Iris pigment epithelial cell (primary cell): Measurements from ENCODE around the gene ZNF750.

Source experiments
- DNase-seq: peaks from one replicate; pipeline ENCODE4 v3.0.0-alpha.2; 2011; ENCODE audit warnings: low read depth

The ZNF750 gene

DNA sequence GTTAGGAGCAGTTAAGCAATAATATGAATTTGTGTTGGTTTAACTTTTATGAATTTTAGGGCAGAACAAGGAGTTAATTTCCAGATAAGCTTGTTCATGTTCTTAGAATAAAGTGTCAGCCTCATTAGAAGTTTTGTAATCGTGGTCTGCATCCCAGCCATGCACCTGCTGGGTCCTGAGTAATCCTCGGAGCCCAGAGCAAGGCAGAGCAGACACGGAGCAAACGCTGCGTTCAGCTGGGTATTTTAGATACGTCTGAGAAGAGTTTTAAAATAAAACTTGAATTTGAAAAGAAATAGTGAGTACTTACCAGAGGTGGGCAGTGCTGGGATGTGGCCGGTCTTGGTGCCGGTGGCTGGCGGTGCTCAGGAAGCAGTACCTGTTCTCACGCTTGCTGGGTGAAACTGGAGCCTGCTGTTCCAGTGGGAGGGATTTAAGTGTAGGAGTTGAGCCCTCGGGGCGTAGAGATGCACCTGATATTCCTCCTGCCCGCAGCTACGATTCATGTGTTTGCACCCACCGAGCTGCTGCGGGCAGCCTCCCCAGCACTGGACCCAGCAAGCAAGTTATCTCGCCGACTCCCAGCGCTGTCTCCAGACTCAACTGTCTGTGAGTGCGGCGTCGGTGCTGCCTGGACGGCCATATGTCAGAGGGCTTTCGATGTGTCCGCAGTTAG is at the start of gene ZNF750:
Gene ZNF750, minus strand, starts transcription at position 406 of the 676 bp plus-strand sequence. CDS start 7,568 bp downstream, outside the sequence.
- no peak for DNase-seq

DNA sequence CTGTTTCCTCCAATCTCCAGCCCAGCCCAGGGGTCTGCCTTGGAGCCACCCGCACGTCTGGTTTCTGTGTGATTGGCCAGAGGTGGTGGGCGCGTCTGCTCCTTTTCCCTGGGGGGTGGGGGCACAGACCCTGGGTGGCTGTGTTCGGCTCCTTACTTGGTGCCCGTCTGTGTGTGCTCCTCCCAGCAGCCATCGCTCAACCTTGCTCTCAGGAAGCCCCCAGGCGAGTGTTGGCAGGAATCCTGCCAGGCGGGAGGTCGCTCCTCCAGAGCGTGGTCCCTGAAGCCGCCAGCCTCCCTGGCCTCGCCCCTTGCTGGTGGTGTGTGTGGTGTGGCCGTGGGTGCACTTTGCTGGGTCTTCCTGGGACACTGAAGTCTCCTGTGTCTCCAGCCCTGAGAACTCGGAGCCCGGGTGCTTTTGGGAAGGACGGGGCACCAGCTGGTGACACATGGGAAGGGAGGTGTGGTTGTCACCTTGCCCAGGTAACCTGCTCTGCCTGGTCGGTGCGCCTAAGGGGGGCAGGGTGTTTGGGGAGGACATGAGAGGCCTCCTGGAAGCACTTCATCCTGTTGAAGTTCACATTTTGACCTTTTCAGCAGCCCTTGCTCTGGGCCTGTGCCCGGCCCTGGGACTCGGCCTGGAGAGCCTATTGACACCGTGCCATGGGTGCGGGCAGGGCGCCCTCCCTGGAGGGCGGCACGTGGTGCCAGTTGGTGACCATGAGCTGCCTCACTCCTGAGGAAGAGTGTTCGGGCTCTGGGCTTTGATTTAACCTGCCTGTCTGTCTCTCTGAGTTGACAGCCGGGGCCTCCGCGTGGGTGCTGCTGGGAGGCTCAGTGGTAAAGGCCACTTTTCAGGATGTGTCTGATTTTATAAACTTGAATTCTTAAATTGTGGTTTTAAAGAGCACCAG is 49.0 kb upstream of the ZNF750 start:
- no peak for DNase-seq

DNA sequence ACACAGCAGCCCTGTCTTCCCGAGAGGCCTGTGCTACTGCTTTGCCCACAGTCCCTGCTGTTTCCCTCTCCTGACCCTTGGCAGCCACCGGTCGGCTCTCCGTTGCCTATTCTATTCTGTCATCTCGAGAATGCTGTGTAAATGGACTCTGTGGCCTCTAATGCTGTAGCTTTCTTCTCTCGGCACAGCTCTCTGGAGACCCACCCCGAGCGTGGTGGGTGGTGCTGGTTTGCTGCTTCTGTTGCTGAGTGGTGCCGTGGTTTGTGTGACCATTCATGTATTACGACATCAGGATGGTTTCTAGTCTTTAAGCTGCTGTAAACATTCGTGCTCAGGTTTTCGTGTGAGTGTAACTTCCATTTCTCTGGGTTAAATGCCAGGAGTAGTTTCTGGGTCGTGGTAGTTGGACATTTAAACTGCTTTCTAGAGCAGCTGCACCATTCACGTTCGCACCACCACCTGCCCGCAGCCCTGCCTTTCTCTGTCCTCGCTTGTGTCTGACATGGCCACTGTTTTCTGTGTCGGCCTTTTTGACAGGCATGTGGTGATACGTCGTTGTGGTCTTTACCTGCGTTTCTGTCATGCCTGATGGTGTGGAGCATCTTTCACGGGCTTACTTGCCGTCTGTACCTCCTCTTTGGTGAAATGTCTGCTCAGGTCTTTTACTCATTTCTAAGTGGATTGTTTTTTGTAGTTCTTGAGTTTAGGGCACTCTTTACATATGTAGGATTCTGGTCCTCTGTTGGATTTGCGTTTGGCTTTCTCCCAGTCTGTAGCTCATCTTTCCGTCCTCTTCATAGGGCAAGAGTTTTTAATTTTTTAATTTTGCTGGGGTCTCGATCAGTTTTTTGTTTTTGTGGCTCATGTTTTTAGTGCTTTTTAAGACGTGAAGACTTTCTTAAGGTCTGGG is 47.7 kb upstream of the ZNF750 start:
- DNase-seq, result peak; percentile 47

DNA sequence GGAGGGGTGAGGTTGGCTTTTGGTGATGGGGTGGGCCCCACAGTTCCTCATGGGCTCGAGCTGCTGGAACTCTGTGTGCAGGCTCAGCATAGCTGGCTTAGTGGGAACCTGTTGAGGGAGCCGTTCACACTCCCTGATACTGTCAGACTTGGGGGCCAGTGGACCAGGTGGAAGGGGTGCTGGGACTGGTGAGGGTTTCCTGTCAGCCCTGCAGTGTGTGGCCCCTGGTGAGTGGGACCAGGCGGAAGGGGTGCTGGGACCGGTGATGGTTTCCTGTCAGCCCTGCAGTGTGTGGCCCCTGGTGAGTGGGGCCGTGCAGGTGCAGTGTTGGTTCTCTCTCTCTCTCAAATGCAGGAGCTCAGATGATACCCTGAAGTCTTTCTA is 45.1 kb upstream of the ZNF750 start:
- no peak for DNase-seq

DNA sequence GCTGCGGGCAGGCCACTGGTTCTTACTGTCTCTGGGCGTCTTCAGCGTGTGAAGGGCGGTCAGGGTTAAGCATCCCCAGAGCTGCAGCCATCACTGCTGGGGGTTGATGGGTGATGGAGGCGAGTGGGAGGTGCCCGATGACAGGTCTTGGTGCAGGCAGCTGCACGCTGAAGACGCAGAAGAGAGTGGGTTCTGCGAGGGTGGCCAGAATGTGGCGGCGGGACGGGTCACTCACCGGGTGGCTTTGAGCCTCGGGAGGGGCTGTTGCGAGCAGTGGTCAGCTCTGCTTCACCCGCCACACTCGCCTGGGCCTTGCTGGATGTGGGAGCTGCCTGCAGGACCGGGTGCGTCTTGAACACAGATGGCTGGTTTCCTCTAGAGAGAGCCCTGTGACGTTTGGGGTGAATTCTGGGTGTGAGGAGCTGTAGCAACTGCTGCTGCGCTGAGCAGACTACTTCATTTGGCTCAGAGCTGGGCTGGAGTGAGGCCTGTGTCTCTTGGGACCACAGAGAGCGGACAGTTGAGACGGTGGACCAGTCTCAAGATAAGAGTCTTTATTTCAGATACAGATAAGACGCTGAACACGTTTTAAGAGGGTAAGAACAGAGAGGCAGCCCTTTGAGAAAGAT is 44.6 kb upstream of the ZNF750 start:
- no peak for DNase-seq

DNA sequence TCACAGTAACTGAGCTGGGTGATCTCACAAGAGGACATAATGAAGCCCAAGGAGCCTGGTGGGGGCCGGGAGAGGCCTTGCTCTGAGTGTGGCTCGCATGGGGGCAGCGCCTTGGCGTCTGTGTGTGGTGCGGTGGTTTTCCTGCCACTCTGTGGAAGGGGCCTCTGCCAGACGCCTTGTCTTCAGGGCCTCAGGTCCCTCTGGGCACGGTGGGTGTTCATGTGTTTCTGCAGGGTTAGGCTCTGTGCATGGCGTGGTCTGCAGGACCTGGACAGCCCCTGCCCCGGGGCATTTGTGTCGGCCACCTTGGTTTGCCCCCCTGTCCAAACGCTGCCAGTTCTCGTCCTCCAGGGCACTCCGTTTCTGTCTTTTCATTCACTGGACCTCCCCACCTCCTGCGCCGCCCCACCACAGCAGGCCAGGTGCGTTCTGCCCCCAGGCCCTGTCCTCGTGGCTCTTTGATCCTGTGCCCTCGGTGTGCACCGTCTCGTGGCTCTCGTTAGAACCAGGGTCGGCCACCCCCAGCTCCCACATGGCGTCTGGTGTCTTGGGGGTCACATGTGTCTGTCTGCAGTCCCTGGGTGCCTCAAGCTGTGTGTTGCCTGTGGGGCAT is 43.7 kb upstream of the ZNF750 start:
- DNase-seq, result no peak

DNA sequence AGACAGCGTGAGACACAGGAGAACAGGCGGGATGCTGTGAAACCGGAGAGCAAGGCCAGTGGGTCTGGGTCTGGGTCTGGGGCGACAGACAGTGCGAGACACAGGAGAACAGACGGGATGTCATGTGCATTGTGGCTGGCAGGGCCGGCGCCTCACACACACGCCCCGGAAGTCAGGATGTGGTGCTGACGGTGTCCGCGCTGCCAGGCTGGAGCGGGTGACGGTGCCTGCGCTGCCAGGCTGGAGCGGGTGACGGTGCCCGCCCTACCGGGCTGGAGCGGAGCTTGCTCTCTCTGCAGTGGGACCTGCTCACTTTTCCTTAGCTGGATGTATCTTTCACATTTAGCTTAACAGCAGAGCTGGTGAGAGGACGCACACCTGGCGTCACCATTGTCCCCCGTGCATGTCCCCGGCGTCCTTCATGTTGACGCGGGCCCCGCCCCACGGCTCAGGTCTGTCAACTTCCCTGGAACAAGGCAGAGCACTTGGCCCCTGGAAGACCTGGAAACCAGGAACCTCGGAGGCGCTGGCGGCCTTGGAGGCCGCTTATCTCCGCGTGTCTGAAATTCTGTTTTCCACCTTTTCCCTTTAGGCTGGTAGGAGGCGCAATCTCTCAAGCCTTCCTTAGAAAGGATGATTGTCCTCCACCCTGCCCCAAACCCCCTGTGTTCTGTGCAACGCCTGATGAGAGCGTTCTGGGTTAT is 43.0 kb upstream of the ZNF750 start:
- no peak for DNase-seq

DNA sequence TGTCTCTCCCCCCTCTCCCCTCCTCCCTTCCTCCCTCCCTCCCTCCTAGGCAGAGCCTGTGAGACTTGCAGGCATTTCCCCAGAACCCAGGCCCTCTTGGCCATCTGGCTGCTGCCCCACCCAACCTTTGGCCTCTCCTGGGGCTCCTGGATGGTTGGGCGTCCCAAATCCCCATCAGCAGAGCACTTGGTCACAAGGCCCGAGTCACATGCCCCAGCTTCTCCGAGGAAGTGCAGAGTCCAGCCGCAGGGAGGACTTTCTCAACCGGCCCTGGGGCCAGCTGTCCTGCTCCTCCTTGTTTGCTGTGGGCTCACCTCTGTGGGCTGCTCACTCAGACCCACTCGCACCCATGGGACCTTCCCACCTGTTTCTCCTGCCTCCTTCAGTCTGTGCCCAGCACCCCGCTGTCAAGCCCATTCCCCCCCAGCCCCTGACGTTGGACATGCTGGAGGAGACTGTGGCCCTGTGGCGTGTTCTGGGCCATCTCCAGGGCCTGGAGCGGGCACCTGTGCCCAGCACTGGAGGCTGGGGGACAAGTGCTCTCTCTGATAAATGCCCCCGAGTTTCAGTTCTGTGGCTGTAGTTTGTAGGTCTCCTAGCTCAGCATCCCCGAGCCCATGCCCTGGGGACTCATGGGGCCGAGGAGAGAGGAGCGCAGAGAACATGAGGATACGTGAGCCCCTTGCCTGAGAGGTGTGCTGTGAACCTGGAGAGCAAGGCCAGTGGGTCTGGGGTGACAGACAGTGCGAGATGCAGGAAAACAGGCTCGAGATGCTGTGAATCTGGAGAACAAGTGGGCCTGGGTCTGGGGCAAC is 42.3 kb upstream of the ZNF750 start:
- no peak for DNase-seq

DNA sequence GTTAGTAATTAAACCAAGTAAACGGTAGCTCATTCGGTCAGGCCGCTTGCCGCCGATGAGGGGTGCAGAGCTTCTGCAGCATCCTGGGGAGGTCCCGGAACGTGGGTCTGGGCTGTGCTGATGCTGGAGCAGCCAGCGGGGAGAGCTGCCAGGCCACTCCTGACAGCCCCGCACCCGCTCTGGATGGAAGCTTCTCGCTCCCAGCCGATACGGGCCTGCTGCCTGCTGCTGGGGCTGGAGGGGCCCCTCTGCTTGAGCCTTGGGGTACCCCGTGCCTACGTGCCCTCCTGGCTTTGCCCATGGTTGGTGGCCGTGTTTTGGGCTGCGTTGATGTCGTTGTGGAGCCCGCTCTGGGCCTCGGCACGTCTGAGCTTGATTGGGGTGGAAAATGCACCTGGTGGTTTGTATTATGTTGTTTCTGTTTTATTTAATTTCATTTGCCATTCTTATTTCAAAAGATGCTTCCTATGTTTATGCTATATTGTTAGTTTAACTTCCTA is 41.6 kb upstream of the ZNF750 start:
- no peak for DNase-seq

DNA sequence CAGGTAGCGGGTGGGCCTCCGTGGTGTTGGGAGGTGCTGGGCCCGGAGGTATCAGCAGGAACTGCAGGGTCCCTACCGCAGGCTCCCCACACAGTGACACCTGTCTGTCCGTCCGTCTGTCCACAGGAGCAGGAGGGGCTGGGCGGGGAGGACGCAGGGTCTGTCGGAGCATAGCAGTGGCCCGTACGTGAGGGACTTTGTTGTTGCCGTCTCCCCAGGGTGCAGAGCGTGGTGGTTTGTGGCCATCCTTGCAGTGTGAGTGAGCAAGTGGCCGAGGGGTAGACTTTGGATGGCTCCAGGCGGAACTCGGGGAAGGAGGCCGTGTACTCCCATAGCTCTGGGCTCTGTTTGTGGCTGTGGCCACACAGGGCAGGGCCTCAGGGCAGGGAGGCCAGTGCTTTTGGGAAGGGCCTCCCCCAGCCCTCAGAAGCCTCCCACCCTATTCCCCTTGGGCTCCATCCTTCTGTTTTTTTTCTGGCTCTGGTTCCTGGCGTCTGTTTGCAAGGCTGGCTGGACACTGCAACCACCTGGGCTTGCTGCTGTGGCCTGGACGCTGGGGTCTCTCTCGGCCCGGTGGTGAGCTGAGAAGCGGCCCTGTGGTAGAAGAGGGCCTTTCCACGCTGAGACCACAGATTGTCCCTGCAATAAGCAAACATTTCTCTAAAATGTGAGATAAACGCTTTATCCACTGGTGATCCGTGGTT is 41.0 kb upstream of the ZNF750 start:
- DNase-seq, result no peak

DNA sequence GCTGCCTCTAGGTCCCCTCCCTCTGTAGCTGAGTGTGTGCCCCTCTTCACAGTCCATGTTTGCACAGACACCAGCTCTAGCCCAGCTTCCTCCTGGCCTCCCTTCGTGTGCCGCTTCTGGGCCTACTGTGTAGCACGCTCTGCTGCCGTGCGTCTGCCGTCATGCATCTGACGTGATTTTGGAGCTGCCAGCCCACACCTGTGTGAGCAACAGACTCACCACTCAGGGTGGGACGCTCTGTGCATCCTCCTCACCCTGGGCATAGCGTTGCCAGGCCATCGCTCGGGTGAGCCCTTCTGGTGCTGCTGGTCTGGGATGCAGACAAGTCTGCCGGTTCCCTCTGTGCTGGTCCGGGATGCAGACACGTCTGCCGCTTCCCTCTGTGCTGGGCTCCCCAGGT is 39.4 kb upstream of the ZNF750 start:
- DNase-seq, result no peak

DNA sequence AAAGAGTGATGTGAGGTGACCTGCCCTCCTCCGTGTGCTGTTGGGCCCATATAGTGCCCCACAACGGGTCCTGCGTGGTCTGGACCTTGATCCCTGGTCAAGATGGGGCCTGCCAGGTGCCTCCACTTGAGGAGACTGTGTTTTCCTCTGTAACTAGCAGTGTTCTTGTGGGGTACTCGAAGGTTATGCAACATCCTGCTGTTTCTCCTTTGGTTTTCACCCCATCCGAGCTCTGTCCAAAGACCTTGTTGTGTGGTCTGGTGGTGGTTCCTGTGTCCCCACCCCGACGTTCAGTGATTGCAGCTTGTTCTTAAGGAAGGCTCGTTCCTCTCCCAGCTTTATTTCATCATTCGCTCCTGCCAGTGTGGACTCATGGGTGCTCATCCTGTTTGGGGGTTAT is 38.7 kb upstream of the ZNF750 start:
- no peak for DNase-seq

DNA sequence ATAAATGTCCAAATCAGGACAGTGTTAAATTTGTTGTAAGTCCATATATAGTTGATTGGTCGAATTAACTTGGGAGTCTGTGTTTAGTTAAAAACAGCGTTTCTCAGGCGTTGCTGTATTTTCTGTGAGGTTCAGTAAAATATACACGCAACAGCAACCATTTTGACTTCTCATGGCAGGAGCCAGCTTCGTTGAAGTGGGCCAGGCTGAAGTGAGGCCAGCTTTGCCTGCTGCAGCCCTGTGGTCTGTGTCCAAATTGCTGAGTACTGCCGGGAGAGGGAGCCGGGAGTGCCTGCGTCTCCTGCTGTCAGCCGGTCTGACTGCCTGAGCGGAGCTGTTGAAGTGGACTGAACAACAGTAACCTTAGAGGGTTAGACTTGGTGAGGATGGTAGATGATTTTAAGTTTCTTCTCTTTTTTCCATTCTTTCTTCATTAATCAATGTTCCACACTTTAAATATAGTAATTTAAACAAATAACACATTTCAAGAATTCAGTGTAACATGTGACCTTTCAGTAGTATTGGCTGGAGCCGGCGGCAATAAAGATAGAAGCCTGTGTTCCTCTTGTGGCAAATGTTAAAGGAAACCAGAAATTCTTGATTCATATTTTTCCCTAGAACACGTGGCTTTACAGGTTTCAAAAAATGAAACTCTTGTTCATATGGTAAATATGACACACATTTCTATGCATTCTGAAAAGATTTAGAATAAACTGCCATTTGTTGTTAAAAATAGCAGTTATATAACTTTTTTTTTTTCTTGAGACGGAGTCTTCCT is 37.0 kb upstream of the ZNF750 start:
- peak; percentile 89 for DNase-seq

DNA sequence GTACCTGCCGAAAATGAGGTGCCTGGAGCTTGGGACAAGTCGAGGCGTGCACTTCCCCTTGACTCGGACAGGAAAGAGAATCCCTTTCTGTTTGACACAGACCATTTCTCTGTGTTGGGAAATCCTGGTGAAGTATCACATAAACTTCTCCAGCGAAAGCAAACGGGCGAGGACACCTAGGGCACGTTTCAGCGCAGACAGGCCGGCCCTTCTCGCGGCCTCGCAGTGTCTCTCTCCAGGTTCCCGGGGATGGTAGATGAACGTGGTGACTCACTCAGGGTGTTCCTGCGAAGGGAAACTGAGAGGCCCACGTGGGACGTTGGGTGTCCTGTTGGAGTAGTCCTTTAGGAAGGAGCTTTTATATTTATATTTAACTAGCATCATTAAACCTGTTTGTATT is 36.3 kb upstream of the ZNF750 start:
- DNase-seq, result peak; percentile 64

DNA sequence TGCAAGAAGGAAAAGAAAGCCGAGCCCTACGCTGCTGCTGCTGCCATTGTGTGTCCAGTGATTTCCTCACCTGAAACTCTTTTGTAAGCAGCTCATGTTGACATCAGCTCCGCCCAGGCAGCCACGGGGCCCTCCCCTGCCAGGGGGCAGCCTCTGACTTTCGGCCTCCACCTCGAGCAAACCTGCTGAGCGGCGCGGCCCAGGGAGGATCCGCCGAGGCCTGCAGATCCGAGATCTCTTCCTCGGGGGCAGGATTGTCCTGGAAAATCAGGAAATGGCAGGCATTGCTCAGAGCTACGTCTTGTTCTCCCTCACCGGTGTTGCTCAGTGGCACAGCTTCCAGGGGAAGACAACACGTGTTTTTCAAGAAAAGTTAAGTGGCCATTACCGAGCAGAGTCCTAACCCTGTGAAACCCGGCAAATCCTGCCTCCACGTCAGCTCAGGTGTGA is 35.6 kb upstream of the ZNF750 start:
- DNase-seq, result no peak

DNA sequence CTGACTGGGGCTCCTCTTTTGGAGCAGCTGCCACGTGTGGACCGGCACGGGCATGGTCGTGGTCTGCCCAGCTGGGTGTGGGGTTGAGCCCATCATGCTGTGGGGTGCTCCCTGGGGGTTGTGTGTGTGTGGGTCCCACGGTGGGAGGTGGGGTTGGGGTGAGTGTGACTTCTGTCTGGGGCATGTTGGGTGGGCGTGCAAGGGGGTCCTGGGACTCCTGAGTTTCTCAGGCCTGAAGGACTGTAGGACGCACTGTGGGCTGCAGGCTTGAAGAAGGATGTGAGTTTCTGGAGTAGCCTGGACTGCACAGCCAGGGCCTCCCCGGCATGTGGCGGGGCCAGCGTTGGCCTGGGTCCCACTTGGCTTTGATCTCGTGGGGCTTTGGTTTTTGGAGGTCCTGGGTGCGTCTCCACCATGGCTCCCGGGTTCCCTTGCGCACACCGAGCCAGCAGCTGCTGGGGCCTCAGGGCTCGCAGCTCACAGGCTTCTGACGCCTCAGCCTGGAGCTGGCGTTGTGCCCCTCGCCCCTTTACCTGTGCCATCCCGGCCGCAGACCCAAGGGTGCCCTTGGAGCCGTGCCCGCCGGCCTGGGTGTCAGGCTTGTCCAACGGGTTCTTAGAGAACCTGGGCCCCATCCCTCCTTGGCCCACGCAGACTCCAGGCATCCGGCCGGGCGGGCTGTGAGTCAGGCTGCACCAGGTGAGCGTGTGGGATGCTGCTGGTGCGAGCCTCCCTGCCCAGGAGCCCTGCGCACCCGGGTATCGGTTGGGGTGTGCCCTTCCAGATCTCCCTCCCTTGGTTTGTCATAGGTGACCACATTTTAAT is 34.4 kb upstream of the ZNF750 start:
- no peak for DNase-seq

DNA sequence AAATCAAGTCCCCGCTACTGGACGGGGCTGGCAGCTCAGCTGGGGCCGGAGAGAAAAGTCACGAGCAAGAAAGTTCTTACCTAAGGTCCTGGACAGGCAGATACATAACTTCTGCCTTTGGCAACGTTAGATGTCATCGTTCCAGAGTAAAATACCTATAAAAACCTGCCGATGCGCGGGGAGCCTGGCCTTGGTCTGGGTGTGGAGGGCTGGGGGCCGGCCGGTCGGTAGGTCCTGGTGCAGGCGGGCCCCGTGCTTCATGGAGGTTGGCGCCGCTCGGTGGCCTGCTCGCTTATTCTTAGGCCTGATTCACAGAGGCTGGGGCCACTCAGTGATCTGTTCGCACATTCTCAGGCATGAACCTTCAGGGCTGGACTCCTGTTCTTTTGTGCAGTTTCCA is 33.7 kb upstream of the ZNF750 start:
- DNase-seq, result no peak
